Activated CD4-positive, CD25-positive, alpha-beta regulatory T cell treated with anti-CD3 and anti-CD28 coated beads, Interleukin-2, amount 50 U/mL, for 16 hours (primary cell): ENCODE results near the gene THAP12.

Experiments used
- DNase-seq: peaks from one replicate; pipeline ENCODE4 v3.0.0-alpha.2; 2020; ENCODE audit warnings: low read depth, low spot score

THAP12 gene

DNA sequence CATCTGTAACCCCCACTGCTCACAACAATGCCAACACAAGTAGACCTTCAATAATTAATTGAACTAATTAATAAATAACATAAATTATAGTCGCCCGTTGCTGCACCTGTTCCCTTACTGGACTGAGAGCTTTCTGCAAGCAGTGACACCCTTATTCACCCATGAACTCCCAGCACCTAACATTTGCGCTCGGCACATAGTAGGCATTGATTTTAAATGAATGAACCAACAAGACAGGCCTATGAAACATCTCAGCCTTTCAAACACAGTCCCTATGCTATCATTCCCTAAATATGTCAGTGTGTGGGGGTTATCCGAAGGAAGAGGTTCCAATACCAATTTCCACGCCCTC lies 1.1 kb downstream of the THAP12 start:
- DNase-seq: no peak

DNA sequence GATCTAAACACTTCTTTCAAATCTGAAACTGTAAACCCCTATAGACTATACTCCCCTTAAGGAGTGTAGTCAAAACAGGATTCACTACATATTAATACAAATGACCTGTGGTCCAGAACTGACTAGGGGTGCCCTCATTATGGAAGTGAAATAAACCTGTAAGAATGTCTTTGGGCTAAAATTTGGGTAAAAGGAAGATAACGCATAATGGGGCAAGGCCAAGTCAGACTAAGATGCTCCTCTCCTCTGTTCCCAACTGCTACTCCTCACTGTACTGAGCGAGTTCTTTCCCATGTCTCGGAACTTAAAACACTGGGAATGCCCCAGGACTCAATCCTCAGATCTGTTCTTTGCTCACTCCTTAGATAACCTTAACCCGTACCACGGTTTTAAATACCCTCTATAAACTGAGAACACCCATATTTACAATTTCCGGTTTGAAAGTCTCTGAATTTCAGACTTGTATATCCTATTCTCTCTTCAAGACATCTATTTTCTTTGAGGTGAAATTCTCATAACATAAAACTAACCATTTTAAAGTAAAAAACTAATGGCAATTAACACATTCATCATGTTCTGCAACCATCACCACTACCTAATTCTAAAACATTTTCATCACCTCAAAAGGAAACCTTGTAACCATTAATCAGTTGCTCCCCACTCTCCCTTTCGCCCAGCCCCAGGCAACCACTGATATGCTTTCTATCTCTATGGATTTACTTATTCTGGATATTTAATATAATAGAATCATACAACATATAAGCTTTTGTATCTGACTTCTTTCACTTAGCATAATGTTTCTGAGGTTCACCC lies 4.0 kb downstream of the THAP12 start:
- DNase-seq: no peak

DNA sequence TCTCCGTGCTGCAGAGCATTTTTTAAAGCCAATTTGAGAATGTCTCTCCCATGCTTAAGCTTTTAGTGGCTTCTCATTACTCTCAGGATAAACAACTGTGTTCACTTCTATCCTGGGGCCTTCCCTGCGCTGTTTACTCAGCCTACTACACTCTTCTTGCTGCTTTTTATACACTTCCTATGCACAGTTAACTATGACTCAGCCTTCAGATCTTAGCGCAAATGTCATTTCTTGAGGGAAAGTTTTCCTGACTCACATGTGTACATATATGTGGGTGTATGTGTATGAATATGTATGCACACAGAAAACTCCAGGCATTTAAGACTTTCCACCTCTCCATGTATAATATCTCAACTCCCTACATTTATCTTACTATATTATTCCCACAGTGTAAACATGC lies 9.8 kb downstream of the THAP12 start:
- DNase-seq: no peak

GRCh38 chr11:76369406-76369805 lies 11.5 kb downstream of the THAP12 start:
- no peak for DNase-seq

DNA sequence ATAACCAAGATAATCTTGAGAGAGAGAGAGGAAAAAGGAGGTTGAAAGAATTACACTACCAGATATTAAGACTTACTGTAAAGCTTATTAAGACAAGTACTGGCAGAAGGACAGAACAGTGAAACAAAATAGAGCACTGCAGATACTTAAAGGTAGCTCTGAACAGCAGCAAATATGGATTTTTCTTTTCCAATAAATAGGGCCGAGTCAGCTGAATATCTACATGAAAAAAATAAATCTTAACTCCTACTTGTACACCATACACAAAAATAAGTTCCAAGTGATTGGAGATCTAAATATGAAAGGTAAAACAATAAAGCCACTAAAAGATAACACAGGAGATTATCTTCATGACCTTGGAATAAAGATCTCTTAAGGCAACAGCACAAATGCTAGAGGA lies 12.4 kb downstream of the THAP12 start:
- DNase-seq: no peak

DNA sequence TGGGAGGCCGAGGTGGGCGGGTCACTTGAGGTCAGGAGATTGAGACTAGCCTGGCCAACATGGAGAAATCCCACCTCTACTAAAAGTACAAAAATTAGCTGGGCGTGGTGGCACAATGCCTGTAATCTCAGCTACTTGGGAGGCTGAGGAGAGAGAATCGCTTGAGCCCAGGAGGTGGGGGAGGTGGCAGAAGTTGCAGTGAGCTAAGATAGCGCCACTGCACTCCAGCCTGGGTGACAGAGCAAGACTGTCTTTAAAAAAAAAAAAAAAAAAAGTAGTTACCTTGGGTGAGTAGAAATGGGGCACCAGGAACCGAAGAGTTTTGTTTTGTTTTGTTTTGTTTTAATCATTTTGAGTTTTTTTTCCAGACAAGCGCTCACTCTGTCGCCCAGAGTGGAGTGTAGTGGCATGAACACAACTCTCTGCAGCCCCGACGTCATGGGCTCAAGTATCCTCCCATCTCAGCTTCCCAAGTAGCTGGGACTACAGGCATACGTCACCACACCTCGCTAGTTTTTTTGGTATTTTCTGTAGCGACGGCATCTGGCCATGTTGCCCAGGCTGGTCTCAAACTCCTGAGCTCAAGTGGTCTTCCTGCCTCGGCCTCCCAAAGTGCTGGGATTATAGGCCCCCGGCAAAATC lies 15.8 kb downstream of the THAP12 start:
- DNase-seq: no peak

- no peak for DNase-seq
Measured at GRCh38 chr11:76362716-76363115, 18.2 kb downstream of the THAP12 start.

GRCh38 chr11:76361776-76362175 lies 19.2 kb downstream of the THAP12 start:
- no peak for DNase-seq

- DNase-seq: no peak
Measured at GRCh38 chr11:76361374-76361773, 19.6 kb downstream of the THAP12 start.

DNA sequence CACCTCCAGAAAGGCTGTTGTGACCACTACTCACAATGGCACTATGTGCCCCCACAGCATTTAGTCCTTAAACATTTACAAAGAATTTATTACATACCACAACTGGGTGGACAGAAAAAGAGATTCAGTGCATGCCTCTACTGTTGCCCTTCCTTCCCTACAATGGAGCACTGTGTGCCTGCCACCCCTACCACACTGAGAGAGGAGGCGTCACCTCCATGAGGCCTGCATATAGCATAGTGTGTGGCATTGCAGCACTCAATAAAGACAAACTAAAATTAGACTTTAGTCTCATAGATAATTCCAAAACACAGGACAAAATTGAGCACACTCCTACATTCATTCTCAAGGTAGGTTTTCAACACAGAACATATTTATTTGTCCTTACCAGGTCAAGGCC lies 25.8 kb downstream of the THAP12 start:
- no peak for DNase-seq

DNA sequence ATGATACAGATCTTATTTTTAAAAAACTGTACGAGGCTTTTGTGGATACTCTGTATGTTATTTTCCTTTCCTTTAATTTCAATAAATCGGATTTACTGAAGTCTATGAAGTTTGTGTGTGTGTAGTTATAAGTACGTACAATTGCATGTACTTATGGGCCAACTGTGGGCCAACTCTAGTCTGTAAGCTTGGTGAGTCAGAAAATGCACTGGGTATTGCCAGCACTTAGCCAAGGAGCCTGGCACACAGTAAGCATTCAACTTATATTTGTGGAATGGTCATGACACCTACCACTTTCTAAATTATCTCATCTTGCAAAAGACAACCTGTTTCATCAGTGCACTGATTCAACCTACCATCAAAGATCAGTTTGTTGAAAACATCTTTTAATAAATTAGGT lies 32.6 kb downstream of the THAP12 start:
- no peak for DNase-seq

- no peak for DNase-seq
Measured at GRCh38 chr11:76347466-76347865, 33.5 kb downstream of the THAP12 start.

DNA sequence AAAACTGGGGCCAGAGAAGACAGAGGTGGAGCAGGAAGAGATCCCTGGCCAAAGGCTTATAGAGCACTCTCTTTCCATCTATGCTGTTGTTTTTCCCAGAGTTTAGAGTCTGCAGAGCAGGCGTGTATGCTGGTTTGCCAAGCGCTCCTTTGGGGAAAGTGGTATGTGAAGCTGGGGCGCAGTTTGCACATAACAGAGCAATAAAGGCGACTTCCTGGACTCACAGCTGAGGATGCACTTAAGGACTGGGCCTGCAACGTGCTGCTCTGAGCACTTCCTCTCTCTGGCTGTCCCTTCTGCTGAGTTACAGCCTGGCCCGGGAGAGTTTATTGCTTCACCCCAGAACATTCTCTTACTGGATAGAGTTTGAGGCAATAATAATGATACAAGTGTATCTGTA lies 41.7 kb downstream of the THAP12 start:
- no peak for DNase-seq

- no peak for DNase-seq
Measured at GRCh38 chr11:76337923-76338322, 43.0 kb downstream of the THAP12 start.

DNA sequence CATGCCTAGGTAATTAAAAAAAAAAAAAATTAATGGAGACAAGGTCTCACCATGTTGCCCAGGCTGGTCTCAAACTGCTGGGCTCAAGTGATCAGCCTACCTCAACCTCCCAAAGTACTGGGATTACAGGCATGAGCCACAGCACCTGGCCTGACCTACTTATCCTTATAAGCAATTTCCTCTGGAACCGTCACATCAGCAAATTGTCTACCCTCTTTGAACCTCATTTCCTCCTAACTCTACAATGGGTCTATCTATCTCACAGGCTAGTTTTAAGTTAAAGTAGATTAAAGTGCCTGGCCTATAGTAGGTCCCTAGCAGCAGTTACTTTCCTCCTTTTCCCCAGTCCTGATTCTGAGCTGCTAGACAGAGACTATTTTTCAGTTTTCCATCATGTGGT lies 43.5 kb downstream of the THAP12 start:
- DNase-seq: no peak

GRCh38 chr11:76336597-76336996 lies 44.3 kb downstream of the THAP12 start:
- DNase-seq: no peak

DNA sequence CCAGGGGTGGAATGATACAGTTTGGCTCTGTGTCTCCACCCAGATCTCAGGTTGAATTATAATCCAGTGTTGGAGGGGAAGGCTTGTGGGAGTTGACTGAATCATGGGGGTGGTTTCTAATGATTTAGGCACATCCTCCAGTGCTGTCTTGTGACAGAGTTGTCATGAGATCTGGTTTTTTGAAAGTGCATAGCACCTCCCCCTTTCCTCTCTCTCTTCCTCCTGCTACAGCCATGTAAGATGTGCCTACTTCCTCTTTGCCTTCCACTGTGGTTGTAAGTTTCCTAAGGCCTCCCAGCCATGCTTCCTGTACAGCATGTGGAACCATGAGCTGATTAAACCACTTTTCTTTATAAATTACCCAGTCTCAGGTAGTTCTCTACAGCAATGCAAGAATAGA lies 45.1 kb downstream of the THAP12 start:
- DNase-seq: no peak

- no peak for DNase-seq
Measured at GRCh38 chr11:76334826-76335389, 46.0 kb downstream of the THAP12 start.

DNA sequence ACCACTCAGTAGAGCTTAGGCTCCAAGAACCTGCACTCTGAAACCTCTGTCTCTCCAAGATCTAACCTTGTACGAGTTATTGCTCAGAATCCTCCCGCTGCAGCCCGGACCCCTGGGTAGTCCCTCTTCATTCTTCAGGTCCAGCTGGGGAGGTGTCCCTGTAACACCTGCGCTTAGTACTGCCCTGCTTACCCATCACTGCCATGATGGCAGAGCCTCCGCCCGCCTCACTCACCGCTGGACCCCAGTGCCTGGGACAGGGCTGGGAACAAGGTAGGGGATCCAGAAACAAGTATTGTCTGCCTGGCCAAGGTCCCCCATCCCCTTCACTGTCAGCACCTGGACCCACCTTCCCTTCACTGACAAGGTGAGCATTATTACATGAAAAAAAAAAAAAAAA lies 50.3 kb downstream of the THAP12 start:
- DNase-seq: no peak

DNA sequence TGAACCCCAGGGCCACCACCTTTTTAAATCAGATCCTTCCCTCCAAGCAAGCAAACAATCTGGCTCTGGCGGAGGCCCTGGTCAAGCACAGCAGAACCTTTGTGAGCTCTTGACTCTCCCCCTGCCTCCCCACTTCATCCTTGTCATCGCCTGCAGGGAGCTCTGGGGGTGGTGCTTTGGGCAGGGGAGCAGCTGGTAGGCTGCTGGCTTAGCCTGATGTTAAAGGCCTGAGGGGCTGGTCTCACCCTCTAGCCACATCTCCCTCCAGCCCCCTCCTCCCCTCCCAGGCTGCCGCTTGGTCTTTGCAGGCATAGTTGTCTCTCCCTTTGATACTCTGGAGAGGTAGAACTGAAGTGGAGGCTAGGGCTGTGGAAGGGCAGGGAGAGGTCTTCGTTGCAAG lies 50.9 kb downstream of the THAP12 start:
- no peak for DNase-seq

GRCh38 chr11:76329084-76329648 lies 51.8 kb downstream of the THAP12 start:
- DNase-seq: no peak

- DNase-seq: no peak
Measured at GRCh38 chr11:76327756-76328388, 53.1 kb downstream of the THAP12 start.
